Measurements from ENCODE around the gene PRRG2.

PRRG2 gene

GRCh38 chr19:49581007-49581508 is at the start of gene PRRG2:
PRRG2 (plus strand) TSS chr19:49581316; CDS start chr19:49583220, 1,904 bp downstream.
- H3K4me3 Mint-ChIP-seq = peak within 1 kb of the TSS; percentile 98
- no peaks in the 10 kb centered on the region for H3K9me3 Mint-ChIP-seq
- no peak for DNase-seq (ENCODE audit: low spot score)
- H3K36me3 Mint-ChIP-seq (ENCODE audit: low read depth) = peaks cover 13% of the 10 kb centered on the region
- H3K27ac Mint-ChIP-seq = peak within 1 kb of the TSS; percentile 92
- H3K27me3 Mint-ChIP-seq (ENCODE audit: low read depth) = no peaks in the 10 kb centered on the region
- H3K4me1 Mint-ChIP-seq (ENCODE audit: low read depth) = peaks cover 25% of the 10 kb centered on the region

GRCh38 chr19:49533551-49534488 is 47.3 kb upstream of the PRRG2 start:
- DNase-seq (ENCODE audit: low spot score) = peak; percentile 78
- Mint-ChIP-seq H3K36me3 (ENCODE audit: low read depth) (no peaks in the 10 kb centered on the region), H3K4me3 (peak overlapping the region; percentile 81), H3K4me1 (ENCODE audit: low read depth) (peaks cover 19% of the 10 kb centered on the region), H3K9me3 (no peaks in the 10 kb centered on the region), H3K27ac (peak overlapping the region; percentile 80), H3K27me3 (ENCODE audit: low read depth) (peaks cover 3% of the 10 kb centered on the region)

- Mint-ChIP-seq H3K27ac (peak overlapping the region; percentile 55), H3K9me3 (no peaks in the 10 kb centered on the region), H3K27me3 (ENCODE audit: low read depth) (peaks cover 3% of the 10 kb centered on the region), H3K4me3 (peak overlapping the region; percentile 81), H3K36me3 (ENCODE audit: low read depth) (no peaks in the 10 kb centered on the region), H3K4me1 (ENCODE audit: low read depth) (peaks cover 19% of the 10 kb centered on the region)
- DNase-seq (ENCODE audit: low spot score) = no peak
These were observed 46.3 kb upstream of the PRRG2 start for GRCh38 chr19:49534632-49535385.

GRCh38 chr19:49536921-49537462 is 44.1 kb upstream of the PRRG2 start:
- H3K36me3 Mint-ChIP-seq (ENCODE audit: low read depth) = no peaks in the 10 kb centered on the region
- H3K4me3 Mint-ChIP-seq = no peak overlapping the region
- H3K27me3 Mint-ChIP-seq (ENCODE audit: low read depth) = peaks cover 3% of the 10 kb centered on the region
- H3K4me1 Mint-ChIP-seq (ENCODE audit: low read depth) = peaks cover 21% of the 10 kb centered on the region
- H3K9me3 Mint-ChIP-seq = no peaks in the 10 kb centered on the region
- H3K27ac Mint-ChIP-seq = no peak overlapping the region
- DNase-seq (ENCODE audit: low spot score) = no peak

GRCh38 chr19:49538643-49539042 is 42.5 kb upstream of the PRRG2 start:
- H3K27ac Mint-ChIP-seq = no peak overlapping the region
- peaks cover 3% of the 10 kb centered on the region for H3K27me3 Mint-ChIP-seq (ENCODE audit: low read depth)
- no peak overlapping the region for H3K4me3 Mint-ChIP-seq
- no peaks in the 10 kb centered on the region for H3K36me3 Mint-ChIP-seq (ENCODE audit: low read depth)
- no peak for DNase-seq (ENCODE audit: low spot score)
- no peaks in the 10 kb centered on the region for H3K9me3 Mint-ChIP-seq
- peaks cover 16% of the 10 kb centered on the region for H3K4me1 Mint-ChIP-seq (ENCODE audit: low read depth)

- H3K9me3 Mint-ChIP-seq = no peaks in the 10 kb centered on the region
- no peak overlapping the region for H3K4me3 Mint-ChIP-seq
- no peak overlapping the region for H3K27ac Mint-ChIP-seq
- peaks cover 18% of the 10 kb centered on the region for H3K4me1 Mint-ChIP-seq (ENCODE audit: low read depth)
- H3K27me3 Mint-ChIP-seq (ENCODE audit: low read depth) = peaks cover 3% of the 10 kb centered on the region
- DNase-seq (ENCODE audit: low spot score) = no peak
- no peaks in the 10 kb centered on the region for H3K36me3 Mint-ChIP-seq (ENCODE audit: low read depth)
These were observed 41.7 kb upstream of the PRRG2 start for GRCh38 chr19:49539192-49539952.

GRCh38 chr19:49541914-49542313 is 39.2 kb upstream of the PRRG2 start:
- DNase-seq (ENCODE audit: low spot score) = no peak
- Mint-ChIP-seq H3K4me3 (no peak overlapping the region), H3K27me3 (ENCODE audit: low read depth) (no peaks in the 10 kb centered on the region), H3K27ac (no peak overlapping the region), H3K4me1 (ENCODE audit: low read depth) (peaks cover 8% of the 10 kb centered on the region), H3K9me3 (no peaks in the 10 kb centered on the region), H3K36me3 (ENCODE audit: low read depth) (no peaks in the 10 kb centered on the region)

- no peak for DNase-seq (ENCODE audit: low spot score)
- H3K27ac Mint-ChIP-seq = no peak overlapping the region
- peaks cover 13% of the 10 kb centered on the region for H3K4me1 Mint-ChIP-seq (ENCODE audit: low read depth)
- no peaks in the 10 kb centered on the region for H3K27me3 Mint-ChIP-seq (ENCODE audit: low read depth)
- H3K9me3 Mint-ChIP-seq = no peaks in the 10 kb centered on the region
- no peak overlapping the region for H3K4me3 Mint-ChIP-seq
- H3K36me3 Mint-ChIP-seq (ENCODE audit: low read depth) = no peaks in the 10 kb centered on the region
These were observed 38.7 kb upstream of the PRRG2 start for GRCh38 chr19:49542446-49542845.

- Mint-ChIP-seq H3K4me1 (ENCODE audit: low read depth) (peaks cover 13% of the 10 kb centered on the region), H3K4me3 (no peak overlapping the region), H3K27ac (no peak overlapping the region), H3K36me3 (ENCODE audit: low read depth) (no peaks in the 10 kb centered on the region), H3K9me3 (no peaks in the 10 kb centered on the region), H3K27me3 (ENCODE audit: low read depth) (no peaks in the 10 kb centered on the region)
- DNase-seq (ENCODE audit: low spot score) = no peak
These were observed 38.1 kb upstream of the PRRG2 start for GRCh38 chr19:49543032-49543431.

GRCh38 chr19:49544154-49544553 is 37.0 kb upstream of the PRRG2 start:
- Mint-ChIP-seq H3K9me3 (no peaks in the 10 kb centered on the region), H3K4me3 (no peak overlapping the region), H3K36me3 (ENCODE audit: low read depth) (peaks cover 2% of the 10 kb centered on the region), H3K27ac (peak overlapping the region; percentile 46), H3K4me1 (ENCODE audit: low read depth) (peaks cover 19% of the 10 kb centered on the region), H3K27me3 (ENCODE audit: low read depth) (no peaks in the 10 kb centered on the region)
- no peak for DNase-seq (ENCODE audit: low spot score)

GRCh38 chr19:49546825-49547565 is 34.1 kb upstream of the PRRG2 start:
- peak; percentile 63 for DNase-seq (ENCODE audit: low spot score)
- no peaks in the 10 kb centered on the region for H3K9me3 Mint-ChIP-seq
- no peaks in the 10 kb centered on the region for H3K27me3 Mint-ChIP-seq (ENCODE audit: low read depth)
- peak overlapping the region; percentile 75 for H3K4me3 Mint-ChIP-seq
- peaks cover 26% of the 10 kb centered on the region for H3K4me1 Mint-ChIP-seq (ENCODE audit: low read depth)
- H3K36me3 Mint-ChIP-seq (ENCODE audit: low read depth) = peaks cover 10% of the 10 kb centered on the region
- peak overlapping the region; percentile 76 for H3K27ac Mint-ChIP-seq

- DNase-seq (ENCODE audit: low spot score) = no peak
- Mint-ChIP-seq H3K27ac (peak overlapping the region; percentile 90), H3K4me3 (peak overlapping the region; percentile 54), H3K9me3 (no peaks in the 10 kb centered on the region), H3K4me1 (ENCODE audit: low read depth) (peaks cover 41% of the 10 kb centered on the region), H3K27me3 (ENCODE audit: low read depth) (no peaks in the 10 kb centered on the region), H3K36me3 (ENCODE audit: low read depth) (peaks cover 23% of the 10 kb centered on the region)
These were observed 32.1 kb upstream of the PRRG2 start for GRCh38 chr19:49549045-49549444.

GRCh38 chr19:49551531-49551930 is 29.6 kb upstream of the PRRG2 start:
- Mint-ChIP-seq H3K27me3 (ENCODE audit: low read depth) (no peaks in the 10 kb centered on the region), H3K4me1 (ENCODE audit: low read depth) (peaks cover 50% of the 10 kb centered on the region), H3K9me3 (peaks cover 4% of the 10 kb centered on the region), H3K4me3 (peak overlapping the region; percentile 3), H3K36me3 (ENCODE audit: low read depth) (peaks cover 40% of the 10 kb centered on the region), H3K27ac (peak overlapping the region; percentile 11)
- no peak for DNase-seq (ENCODE audit: low spot score)

Measured in T-helper 2 cell treated with Interferon-gamma antibody and Interleukin-4, amounts not matched to agents 5 μg/mL and 100 μg/mL, for 36 hours (primary cell).